Measurements from ENCODE around the gene RNH1.
"Not testable (repeated sequence)": the region's sequence is repeated elsewhere in the genome, so short reads cannot be mapped to it uniquely, and the experiment has no call there.

Gene RNH1

GRCh38 chr11:526192-526591, 19.1 kb upstream of the RNH1 start:
- peaks cover 1% of the 10 kb centered on the region for H3K36me3 Mint-ChIP-seq (ENCODE audit: insufficient read depth)
- H3K4me1 Mint-ChIP-seq: no peaks in the 10 kb centered on the region
- ATAC-seq (replicated peaks; ENCODE audit: extremely low read depth, poor library complexity, severe bottlenecking) (no peak), DNase-seq (ENCODE audit: low spot score in 2 of 2) (no peak)
- H3K9me3 Mint-ChIP-seq: no peaks in the 10 kb centered on the region
- H3K4me3 Mint-ChIP-seq: no peak overlapping the region
- no peaks in the 10 kb centered on the region for H3K27me3 Mint-ChIP-seq
- H3K27ac Mint-ChIP-seq (ENCODE audit: low read depth): no peak overlapping the region

DNA sequence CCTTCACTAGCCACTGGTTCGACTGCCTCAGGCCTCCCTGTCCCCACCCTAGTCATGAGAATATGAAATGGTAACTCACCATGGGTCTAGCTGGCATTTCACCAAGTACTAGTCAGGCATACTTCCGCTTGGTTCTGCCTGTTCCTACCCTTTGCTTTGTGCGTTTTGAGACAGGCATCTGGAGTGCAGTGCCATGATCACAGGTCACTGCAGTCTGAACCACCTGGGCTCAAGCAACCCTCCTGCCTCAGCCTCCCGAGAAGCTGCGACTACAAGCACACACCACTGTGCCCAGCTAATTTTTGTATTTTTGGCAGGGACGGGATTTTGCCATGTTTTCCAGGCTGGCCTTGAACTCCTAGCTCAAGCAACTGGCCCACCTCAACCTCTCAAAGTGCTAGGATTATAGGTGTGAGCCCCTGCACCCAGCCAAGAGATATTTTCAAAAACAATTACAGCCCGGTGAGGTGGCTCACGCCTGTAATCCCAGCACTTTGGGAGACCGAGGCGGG, 14.2 kb upstream of the RNH1 start:
- H3K4me1 Mint-ChIP-seq: peaks cover 5% of the 10 kb centered on the region
- ATAC-seq (replicated peaks; ENCODE audit: extremely low read depth, poor library complexity, severe bottlenecking) (no peak), DNase-seq (ENCODE audit: low spot score in 2 of 2) (no peak)
- H3K9me3 Mint-ChIP-seq: no peaks in the 10 kb centered on the region
- H3K36me3 Mint-ChIP-seq (ENCODE audit: insufficient read depth): peaks cover 3% of the 10 kb centered on the region
- no peak overlapping the region for H3K27ac Mint-ChIP-seq (ENCODE audit: low read depth)
- no peaks in the 10 kb centered on the region for H3K27me3 Mint-ChIP-seq
- no peak overlapping the region for H3K4me3 Mint-ChIP-seq

- Mint-ChIP-seq H3K4me3 (no peak overlapping the region), H3K9me3 (no peaks in the 10 kb centered on the region), H3K27me3 (no peaks in the 10 kb centered on the region), H3K27ac (ENCODE audit: low read depth) (no peak overlapping the region), H3K4me1 (peaks cover 5% of the 10 kb centered on the region), H3K36me3 (ENCODE audit: insufficient read depth) (peaks cover 3% of the 10 kb centered on the region)
- DNase-seq (ENCODE audit: low spot score in 2 of 2) (no peak), ATAC-seq (replicated peaks; ENCODE audit: extremely low read depth, poor library complexity, severe bottlenecking) (no peak)
Observed at GRCh38 chr11:520428-521176, 13.6 kb upstream of the RNH1 start.

GRCh38 chr11:518463-519202, 11.6 kb upstream of the RNH1 start:
- peaks cover 5% of the 10 kb centered on the region for H3K4me1 Mint-ChIP-seq
- no peaks in the 10 kb centered on the region for H3K9me3 Mint-ChIP-seq
- H3K27ac Mint-ChIP-seq (ENCODE audit: low read depth): peak overlapping the region; percentile 69
- H3K27me3 Mint-ChIP-seq: no peaks in the 10 kb centered on the region
- DNase-seq (ENCODE audit: low spot score in 2 of 2): peak; percentile 81 to 87
- peak overlapping the region; percentile 74 for H3K4me3 Mint-ChIP-seq
- ATAC-seq (replicated peaks; ENCODE audit: extremely low read depth, poor library complexity, severe bottlenecking): peak; percentile 82
- H3K36me3 Mint-ChIP-seq (ENCODE audit: insufficient read depth): peaks cover 8% of the 10 kb centered on the region

DNA sequence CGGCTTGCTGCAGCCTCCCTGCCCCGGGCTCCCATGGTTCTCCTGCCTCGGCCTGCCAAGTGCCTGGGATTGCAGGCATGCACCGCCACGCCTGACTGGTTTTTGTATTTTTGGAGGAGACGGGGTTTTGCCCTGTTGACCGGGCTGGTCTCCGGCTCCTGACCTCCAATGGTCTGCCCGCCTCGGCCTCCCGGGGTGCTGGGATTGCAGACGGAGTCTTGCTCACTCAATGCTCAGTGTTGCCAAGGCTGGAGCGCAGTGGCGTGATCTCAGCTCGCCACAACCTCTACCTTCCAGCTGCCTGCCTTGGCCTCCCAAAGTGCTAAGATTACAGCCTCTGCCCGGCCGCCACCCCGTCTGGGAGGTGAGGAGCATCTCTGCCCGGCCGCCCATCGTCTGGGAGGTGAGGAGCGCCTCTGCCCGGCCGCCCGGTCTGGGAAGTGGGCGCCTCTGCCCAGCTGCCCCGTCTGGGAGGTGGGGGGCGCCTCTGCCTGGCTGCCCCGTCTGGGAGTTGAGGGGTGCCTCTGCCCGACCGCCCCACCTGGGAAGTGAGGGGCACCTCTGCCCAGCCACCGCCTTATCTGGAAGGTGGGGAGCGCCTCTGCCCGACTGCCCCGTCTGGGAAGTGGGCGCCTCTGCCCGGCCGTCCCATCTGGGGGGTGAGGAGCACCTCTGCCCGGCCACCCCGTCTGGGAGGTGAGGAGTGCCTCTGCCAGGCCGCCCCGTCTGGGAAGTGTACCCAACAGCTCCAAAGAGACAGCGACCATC, 10.1 kb upstream of the RNH1 start:
- not testable (repeated sequence) for DNase-seq (ENCODE audit: low spot score in 2 of 2); H3K4me1 Mint-ChIP-seq
- peak overlapping the region; percentile 53 for H3K27ac Mint-ChIP-seq (ENCODE audit: low read depth)

GRCh38 chr11:516400-516799, 9.4 kb upstream of the RNH1 start:
- H3K36me3 Mint-ChIP-seq (ENCODE audit: insufficient read depth): peaks cover 11% of the 10 kb centered on the region
- ATAC-seq (replicated peaks; ENCODE audit: extremely low read depth, poor library complexity, severe bottlenecking): no peak
- H3K4me3 Mint-ChIP-seq: no peak overlapping the region
- H3K27me3 Mint-ChIP-seq: no peaks in the 10 kb centered on the region
- peaks cover 5% of the 10 kb centered on the region for H3K4me1 Mint-ChIP-seq
- DNase-seq (ENCODE audit: low spot score in 2 of 2): no peak
- no peak overlapping the region for H3K27ac Mint-ChIP-seq (ENCODE audit: low read depth)
- H3K9me3 Mint-ChIP-seq: no peaks in the 10 kb centered on the region

More for the DNA sequence above, 10.1 kb upstream of the RNH1 start:
- H3K27me3 Mint-ChIP-seq; H3K36me3 Mint-ChIP-seq (ENCODE audit: insufficient read depth); H3K9me3 Mint-ChIP-seq; H3K4me3 Mint-ChIP-seq; ATAC-seq (replicated peaks; ENCODE audit: extremely low read depth, poor library complexity, severe bottlenecking): not testable (repeated sequence)

DNA sequence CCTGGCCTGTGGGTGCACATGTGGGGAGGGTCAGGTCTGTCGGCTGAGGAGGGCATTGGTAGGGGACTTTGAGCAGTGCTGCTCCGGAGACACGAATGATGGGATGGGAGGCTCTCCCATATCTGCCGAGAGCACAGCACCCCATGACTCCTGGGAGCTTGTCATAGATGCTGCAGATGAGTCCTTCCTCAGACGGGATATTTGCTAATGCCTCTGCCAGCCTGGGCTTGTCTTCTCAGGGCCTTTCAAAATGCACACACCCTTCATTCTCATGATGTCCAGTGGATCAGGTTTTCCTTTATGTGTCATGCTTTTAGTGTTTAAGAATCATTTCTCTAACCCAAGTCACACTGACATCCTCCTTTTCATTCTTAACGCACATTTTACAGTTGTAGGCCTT, 8.1 kb upstream of the RNH1 start:
- no peak overlapping the region for H3K27ac Mint-ChIP-seq (ENCODE audit: low read depth)
- peaks cover 5% of the 10 kb centered on the region for H3K4me1 Mint-ChIP-seq
- DNase-seq (ENCODE audit: low spot score in 2 of 2): no peak
- H3K36me3 Mint-ChIP-seq (ENCODE audit: insufficient read depth): peaks cover 14% of the 10 kb centered on the region
- no peak for ATAC-seq (replicated peaks; ENCODE audit: extremely low read depth, poor library complexity, severe bottlenecking)
- H3K27me3 Mint-ChIP-seq: no peaks in the 10 kb centered on the region
- H3K4me3 Mint-ChIP-seq: no peak overlapping the region
- no peaks in the 10 kb centered on the region for H3K9me3 Mint-ChIP-seq

DNA sequence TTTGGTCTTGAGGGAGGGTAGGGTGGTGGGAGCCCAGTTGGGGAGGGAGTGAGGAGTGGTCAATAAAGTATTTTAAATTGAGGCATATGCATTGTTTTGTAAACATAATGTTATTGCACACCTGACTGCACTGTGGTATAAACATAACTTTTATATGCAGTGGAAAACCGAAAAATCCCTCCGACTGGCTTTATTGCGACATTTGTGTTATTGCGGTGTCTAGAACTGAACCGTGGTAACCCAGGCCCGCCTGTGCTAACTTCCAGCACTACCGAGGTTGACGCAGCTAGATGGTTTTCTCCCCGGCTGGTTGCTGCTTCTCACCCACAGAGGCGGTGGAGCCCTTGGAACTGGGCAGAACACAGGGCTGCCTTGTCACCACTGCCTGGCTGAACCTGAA, 7.6 kb upstream of the RNH1 start:
- no peak for ATAC-seq (replicated peaks; ENCODE audit: extremely low read depth, poor library complexity, severe bottlenecking)
- Mint-ChIP-seq H3K4me3 (no peak overlapping the region), H3K9me3 (no peaks in the 10 kb centered on the region), H3K27me3 (no peaks in the 10 kb centered on the region), H3K27ac (ENCODE audit: low read depth) (no peak overlapping the region), H3K36me3 (ENCODE audit: insufficient read depth) (peaks cover 17% of the 10 kb centered on the region), H3K4me1 (peaks cover 5% of the 10 kb centered on the region)
- no peak for DNase-seq (ENCODE audit: low spot score in 2 of 2)

GRCh38 chr11:512761-513595, 5.9 kb upstream of the RNH1 start:
- H3K4me1 Mint-ChIP-seq: no peaks in the 10 kb centered on the region
- DNase-seq (ENCODE audit: low spot score in 2 of 2) (no peak), ATAC-seq (replicated peaks; ENCODE audit: extremely low read depth, poor library complexity, severe bottlenecking) (no peak)
- H3K9me3 Mint-ChIP-seq: no peaks in the 10 kb centered on the region
- H3K27ac Mint-ChIP-seq (ENCODE audit: low read depth): no peak overlapping the region
- H3K27me3 Mint-ChIP-seq: no peaks in the 10 kb centered on the region
- peaks cover 18% of the 10 kb centered on the region for H3K36me3 Mint-ChIP-seq (ENCODE audit: insufficient read depth)
- H3K4me3 Mint-ChIP-seq: no peak overlapping the region

DNA sequence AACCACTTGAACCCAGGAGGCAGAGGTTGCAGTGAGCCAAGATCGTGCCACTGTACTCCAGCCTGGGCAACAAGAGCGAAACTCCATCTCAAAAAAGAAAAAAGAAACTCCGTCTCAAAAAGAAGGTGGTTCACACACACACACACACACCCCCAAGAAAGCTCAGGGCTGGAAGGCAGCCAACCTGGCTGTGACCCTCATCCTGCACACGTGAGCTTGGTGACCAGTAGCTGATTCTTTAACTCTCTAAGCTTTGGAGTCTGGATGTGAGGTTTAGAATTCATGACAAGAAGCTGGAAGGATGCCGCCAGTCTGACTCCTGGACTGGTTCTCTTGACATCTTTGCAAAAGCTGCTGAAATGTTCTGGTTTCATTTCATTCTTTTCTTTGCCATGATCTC, 1.9 kb upstream of the RNH1 start:
- Mint-ChIP-seq H3K4me3 (peak overlapping the region; percentile 57), H3K27me3 (no peaks in the 10 kb centered on the region), H3K4me1 (peaks cover 9% of the 10 kb centered on the region), H3K27ac (ENCODE audit: low read depth) (no peak overlapping the region), H3K9me3 (no peaks in the 10 kb centered on the region), H3K36me3 (ENCODE audit: insufficient read depth) (peaks cover 29% of the 10 kb centered on the region)
- no peak for DNase-seq (ENCODE audit: low spot score in 2 of 2)
- no peak for ATAC-seq (replicated peaks; ENCODE audit: extremely low read depth, poor library complexity, severe bottlenecking)

DNA sequence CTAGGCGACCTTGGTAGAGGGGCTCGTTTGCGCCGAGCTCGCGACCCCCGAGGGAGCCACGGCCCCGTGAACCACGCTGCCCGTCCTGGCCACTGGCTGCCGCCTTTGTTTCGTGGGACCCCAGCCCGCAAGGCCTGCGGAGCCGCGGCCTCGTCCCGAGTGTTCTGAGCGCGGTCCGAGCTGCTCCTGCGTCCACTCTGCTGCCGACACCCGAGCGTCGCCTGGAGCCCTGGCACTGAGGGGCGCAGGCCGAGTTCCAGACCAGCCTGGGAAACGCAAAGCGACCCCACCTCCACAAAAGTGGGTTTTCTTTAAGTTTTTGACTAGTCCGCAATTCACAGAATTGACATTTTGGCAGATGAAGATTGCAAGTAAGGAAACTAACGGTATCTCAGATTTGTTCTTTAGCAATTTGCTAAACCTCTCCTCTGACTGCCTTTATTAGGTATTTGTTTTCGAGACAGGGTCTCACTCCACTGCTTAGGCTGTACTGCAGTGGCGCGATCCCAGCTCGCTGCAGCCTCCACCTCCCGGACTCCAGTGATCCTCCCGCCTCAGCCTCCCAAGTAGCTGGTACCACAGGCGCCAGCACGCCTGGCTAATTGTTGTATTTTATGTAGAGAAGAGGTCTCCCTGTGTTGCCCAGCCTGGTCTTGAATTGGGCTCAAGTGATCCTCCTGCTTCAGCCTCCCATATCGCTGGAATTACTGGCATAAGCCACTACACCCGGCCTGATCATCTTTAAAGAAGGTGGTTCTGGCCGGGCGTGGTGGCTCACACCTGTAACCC, 879 bp upstream of the RNH1 start:
- Mint-ChIP-seq H3K4me3 (peak overlapping the region; percentile 97), H3K36me3 (ENCODE audit: insufficient read depth) (peaks cover 25% of the 10 kb centered on the region), H3K27ac (ENCODE audit: low read depth) (peak overlapping the region; percentile 98), H3K4me1 (peaks cover 9% of the 10 kb centered on the region), H3K9me3 (no peaks in the 10 kb centered on the region), H3K27me3 (no peaks in the 10 kb centered on the region)
- no peak for DNase-seq (ENCODE audit: low spot score in 2 of 2)
- ATAC-seq (replicated peaks; ENCODE audit: extremely low read depth, poor library complexity, severe bottlenecking): no peak

Data from central memory CD8-positive, alpha-beta T cell (primary cell).